ENCODE data around the gene NUS1. TPM values are rescaled to one million over a fixed set of nuclear protein-coding genes. Genes with fewer than 3 reads are reported as not detected.

The NUS1 gene
- polyA plus RNA-seq, 2 of the 4 experiments (the other 2 are of a cell fraction): 23.0 to 24.7 TPM

- Histone ChIP-seq H3K4me3 (no peak overlapping the region), H3K27ac (no peak overlapping the region), H3K9me3 (no peaks in the 10 kb centered on the region), H3K4me2 (no peak overlapping the region), H3K4me1 (no peaks in the 10 kb centered on the region)
- ChIA-PET POLR2A (no interaction called here), CTCF (no interaction called here)
- ATAC-seq: no peak
- FAIRE-seq: no peak
- WGBS (ENCODE audit: missing lambda C conversion rate): 0% methylated on average over 1 of the region's 1 CpG
- TF ChIP-seq, protein P1, sequence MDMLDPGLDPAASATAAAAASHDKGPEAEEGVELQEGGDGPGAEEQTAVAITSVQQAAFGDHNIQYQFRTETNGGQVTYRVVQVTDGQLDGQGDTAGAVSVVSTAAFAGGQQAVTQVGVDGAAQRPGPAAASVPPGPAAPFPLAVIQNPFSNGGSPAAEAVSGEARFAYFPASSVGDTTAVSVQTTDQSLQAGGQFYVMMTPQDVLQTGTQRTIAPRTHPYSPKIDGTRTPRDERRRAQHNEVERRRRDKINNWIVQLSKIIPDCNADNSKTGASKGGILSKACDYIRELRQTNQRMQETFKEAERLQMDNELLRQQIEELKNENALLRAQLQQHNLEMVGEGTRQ (IDR thresholded peaks at IDR 0.05): no peak
- no peak for DNase-seq (ENCODE audit: low read depth in 1 of 2, low spot score in 1 of 2)
These were observed 54.3 kb downstream of the NUS1 start for GRCh38 chr6:117729613-117730012.

GRCh38 chr6:117733341-117733740 lies 58.1 kb downstream of the NUS1 start:
- no peak overlapping the region for H3K4me2 ChIP-seq
- ATAC-seq (no peak), DNase-seq (ENCODE audit: low read depth in 1 of 2, low spot score in 1 of 2) (no peak), FAIRE-seq (no peak)
- WGBS (ENCODE audit: missing lambda C conversion rate): 8% methylated on average over 1 of the region's 1 CpG
- no peak overlapping the region for H3K27ac ChIP-seq
- CTCF ChIA-PET: no interaction called here
- no peaks in the 10 kb centered on the region for H3K4me1 ChIP-seq
- no peak for TF ChIP-seq CHD2 (IDR thresholded peaks at IDR 0.05; ENCODE audit: low read length, partially characterized antibody)
- no peak for TF ChIP-seq HOXB13 (CRISPR knock-in tag; IDR thresholded peaks at IDR 0.05; ENCODE audit: low read depth)
- H3K9me3 ChIP-seq: no peaks in the 10 kb centered on the region
- POLR2A ChIA-PET: no interaction called here
- H3K4me3 ChIP-seq: no peak overlapping the region

DNA sequence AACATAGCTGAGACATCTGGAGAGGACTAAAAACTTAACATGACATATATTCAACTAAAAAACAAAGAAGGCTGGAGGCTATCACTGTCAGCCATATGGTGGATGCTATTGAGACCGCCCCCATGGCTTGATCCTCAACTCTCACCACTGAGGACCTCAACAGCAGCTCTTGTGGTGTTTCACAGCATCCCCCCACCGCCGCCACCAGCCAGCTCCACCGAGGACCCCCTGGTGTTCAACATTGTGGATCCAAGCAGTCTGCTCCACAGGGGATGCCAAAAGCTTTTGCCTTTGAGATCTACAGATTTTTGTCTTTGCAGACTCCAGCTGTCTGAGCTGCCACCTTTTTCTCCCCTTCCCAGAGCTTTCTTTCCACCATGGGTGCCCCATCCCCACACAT lies 64.6 kb downstream of the NUS1 start:
- WGBS (ENCODE audit: missing lambda C conversion rate): 11% methylated on average over 3 of the region's 4 CpGs
- Histone ChIP-seq H3K4me3 (no peak overlapping the region), H3K27ac (no peak overlapping the region), H3K4me2 (no peak overlapping the region), H3K4me1 (no peaks in the 10 kb centered on the region), H3K9me3 (no peaks in the 10 kb centered on the region)
- FAIRE-seq: no peak
- CTCF ChIA-PET: interaction anchor here (0.6 kb wide), 1 partner anchor 46 kb away, joined by 3 read pairs; no protein-coding TSS in a partner anchor
- no peak for DNase-seq (ENCODE audit: low read depth in 1 of 2, low spot score in 1 of 2)
- TF ChIP-seq PHF8 (IDR thresholded peaks at IDR 0.05; ENCODE audit: borderline replicate concordance, low read depth) (no peak), MYC (IDR thresholded peaks at IDR 0.05; ENCODE audit: borderline replicate concordance, low read length) (no peak), CBX2 (IDR thresholded peaks at IDR 0.05; ENCODE audit: borderline replicate concordance, low read depth) (no peak), FOSB (CRISPR knock-in tag; IDR thresholded peaks at IDR 0.05) (no peak), NFE2L2 (conservative IDR thresholded peaks at IDR 0.05; ENCODE audit: low read length) (no peak), RCOR1 (IDR thresholded peaks at IDR 0.05; ENCODE audit: low read depth, low read length) (no peak), HEYL (CRISPR knock-in tag; IDR thresholded peaks at IDR 0.05) (no peak), MAZ (IDR thresholded peaks at IDR 0.05; ENCODE audit: borderline replicate concordance, low read depth, low read length) (no peak), ZNF302 (CRISPR knock-in tag; IDR thresholded peaks at IDR 0.05) (no peak), HOXB13 (CRISPR knock-in tag; IDR thresholded peaks at IDR 0.05; ENCODE audit: low read depth) (no peak), JUN (IDR thresholded peaks at IDR 0.05) (no peak), EP300 (IDR thresholded peaks at IDR 0.05) (no peak), HOXA7 (CRISPR knock-in tag; IDR thresholded peaks at IDR 0.05) (no peak), SMC3 (IDR thresholded peaks at IDR 0.05) (no peak), MAX (IDR thresholded peaks at IDR 0.05) (no peak), SREBF2 (IDR thresholded peaks at IDR 0.05) (no peak), GATA3 (IDR thresholded peaks at IDR 0.05; ENCODE audit: borderline replicate concordance) (no peak)
- TF ChIP-seq, protein P1 (IDR thresholded peaks at IDR 0.05): no peak
- TF ChIP-seq, protein P2, sequence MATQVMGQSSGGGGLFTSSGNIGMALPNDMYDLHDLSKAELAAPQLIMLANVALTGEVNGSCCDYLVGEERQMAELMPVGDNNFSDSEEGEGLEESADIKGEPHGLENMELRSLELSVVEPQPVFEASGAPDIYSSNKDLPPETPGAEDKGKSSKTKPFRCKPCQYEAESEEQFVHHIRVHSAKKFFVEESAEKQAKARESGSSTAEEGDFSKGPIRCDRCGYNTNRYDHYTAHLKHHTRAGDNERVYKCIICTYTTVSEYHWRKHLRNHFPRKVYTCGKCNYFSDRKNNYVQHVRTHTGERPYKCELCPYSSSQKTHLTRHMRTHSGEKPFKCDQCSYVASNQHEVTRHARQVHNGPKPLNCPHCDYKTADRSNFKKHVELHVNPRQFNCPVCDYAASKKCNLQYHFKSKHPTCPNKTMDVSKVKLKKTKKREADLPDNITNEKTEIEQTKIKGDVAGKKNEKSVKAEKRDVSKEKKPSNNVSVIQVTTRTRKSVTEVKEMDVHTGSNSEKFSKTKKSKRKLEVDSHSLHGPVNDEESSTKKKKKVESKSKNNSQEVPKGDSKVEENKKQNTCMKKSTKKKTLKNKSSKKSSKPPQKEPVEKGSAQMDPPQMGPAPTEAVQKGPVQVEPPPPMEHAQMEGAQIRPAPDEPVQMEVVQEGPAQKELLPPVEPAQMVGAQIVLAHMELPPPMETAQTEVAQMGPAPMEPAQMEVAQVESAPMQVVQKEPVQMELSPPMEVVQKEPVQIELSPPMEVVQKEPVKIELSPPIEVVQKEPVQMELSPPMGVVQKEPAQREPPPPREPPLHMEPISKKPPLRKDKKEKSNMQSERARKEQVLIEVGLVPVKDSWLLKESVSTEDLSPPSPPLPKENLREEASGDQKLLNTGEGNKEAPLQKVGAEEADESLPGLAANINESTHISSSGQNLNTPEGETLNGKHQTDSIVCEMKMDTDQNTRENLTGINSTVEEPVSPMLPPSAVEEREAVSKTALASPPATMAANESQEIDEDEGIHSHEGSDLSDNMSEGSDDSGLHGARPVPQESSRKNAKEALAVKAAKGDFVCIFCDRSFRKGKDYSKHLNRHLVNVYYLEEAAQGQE (IDR thresholded peaks at IDR 0.05): no peak
- no peak for ATAC-seq
- POLR2A ChIA-PET: no interaction called here
